Measurements from ENCODE around the gene MN1. TPM values are rescaled to one million over a fixed set of nuclear protein-coding genes. Genes with fewer than 3 reads are reported as not detected.

The MN1 gene
- total RNA-seq, 1 donor = 0.86 TPM

GRCh38 chr22:27808451-27809225 is 7.1 kb upstream of the MN1 start:
- TF ChIP-seq, protein P1, sequence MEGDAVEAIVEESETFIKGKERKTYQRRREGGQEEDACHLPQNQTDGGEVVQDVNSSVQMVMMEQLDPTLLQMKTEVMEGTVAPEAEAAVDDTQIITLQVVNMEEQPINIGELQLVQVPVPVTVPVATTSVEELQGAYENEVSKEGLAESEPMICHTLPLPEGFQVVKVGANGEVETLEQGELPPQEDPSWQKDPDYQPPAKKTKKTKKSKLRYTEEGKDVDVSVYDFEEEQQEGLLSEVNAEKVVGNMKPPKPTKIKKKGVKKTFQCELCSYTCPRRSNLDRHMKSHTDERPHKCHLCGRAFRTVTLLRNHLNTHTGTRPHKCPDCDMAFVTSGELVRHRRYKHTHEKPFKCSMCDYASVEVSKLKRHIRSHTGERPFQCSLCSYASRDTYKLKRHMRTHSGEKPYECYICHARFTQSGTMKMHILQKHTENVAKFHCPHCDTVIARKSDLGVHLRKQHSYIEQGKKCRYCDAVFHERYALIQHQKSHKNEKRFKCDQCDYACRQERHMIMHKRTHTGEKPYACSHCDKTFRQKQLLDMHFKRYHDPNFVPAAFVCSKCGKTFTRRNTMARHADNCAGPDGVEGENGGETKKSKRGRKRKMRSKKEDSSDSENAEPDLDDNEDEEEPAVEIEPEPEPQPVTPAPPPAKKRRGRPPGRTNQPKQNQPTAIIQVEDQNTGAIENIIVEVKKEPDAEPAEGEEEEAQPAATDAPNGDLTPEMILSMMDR (IDR thresholded peaks at IDR 0.05; ENCODE audit: insufficient read depth, low read depth, low read length) = no peak
- DNase-seq (ENCODE audit: low read depth) = no peak
- H3K4me3 ChIP-seq (ENCODE audit: low read depth, low read length) = no peak overlapping the region

DNA sequence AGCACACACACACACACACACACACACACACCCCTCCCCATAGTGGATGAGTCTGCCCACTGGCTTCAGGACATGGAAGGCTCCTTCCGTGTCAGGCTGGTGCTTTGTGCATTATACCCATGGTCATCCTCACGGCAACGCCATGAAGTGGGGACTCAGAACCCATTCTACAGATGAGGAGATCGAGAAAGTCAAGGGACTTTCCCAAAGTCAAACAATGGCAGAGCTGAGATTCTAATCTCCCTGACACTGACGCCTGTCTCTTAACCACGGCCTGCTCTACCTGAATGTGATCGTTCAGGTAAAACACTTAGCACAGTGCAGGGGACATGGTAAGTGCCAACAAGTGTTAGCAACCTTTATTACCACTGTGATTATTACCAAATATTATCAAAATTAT is 4.3 kb upstream of the MN1 start:
- DNase-seq (ENCODE audit: low read depth) = no peak
- H3K4me3 ChIP-seq (ENCODE audit: low read depth, low read length) = no peak overlapping the region
- TF ChIP-seq, protein P1 (IDR thresholded peaks at IDR 0.05; ENCODE audit: insufficient read depth, low read depth, low read length) = no peak

DNA sequence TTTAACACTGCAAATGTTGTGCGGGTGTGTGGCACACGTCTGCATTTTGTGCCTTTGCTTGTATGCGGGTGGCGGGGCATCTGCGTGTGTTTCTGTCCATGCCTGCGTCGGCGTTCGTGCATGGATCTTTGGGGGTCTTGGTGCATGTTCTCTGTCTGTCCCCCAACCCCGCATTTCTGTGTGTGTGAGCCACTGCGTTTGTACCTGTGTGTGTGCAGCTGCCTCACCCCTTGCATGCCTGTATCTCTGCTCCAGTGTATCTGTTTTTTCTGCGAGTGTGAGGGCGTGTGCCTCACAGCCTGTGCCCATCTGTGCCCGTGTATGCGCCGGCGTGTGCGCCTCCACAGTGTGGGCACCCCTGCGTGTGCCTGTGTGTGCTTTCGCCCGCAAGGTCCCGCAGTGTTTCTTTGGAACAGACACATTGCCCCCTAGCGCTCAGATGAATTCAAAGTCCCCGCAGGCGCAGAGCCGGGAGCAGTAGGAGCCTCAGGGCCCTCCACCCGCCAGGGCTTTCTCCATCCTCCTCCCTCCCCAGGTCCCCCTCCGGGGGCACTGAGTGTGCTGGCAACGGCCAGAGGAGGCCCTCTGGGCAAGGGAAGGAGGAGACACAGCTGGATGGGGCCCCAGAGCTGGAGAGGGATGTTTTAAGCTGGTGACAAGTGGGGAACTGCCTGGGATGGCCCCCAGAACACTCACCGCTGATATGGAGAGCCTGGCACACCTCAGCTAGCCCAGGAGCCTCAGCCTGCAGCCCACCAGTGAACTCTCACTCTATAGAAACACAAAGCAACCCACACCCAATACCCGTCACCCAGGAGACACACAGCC is 3.1 kb upstream of the MN1 start:
- DNase-seq (ENCODE audit: low read depth) = peak; percentile 69
- TF ChIP-seq, protein P1 (IDR thresholded peaks at IDR 0.05; ENCODE audit: insufficient read depth, low read depth, low read length) = peak; percentile 74
- H3K4me3 ChIP-seq (ENCODE audit: low read depth, low read length) = no peak overlapping the region

- no peak for DNase-seq (ENCODE audit: low read depth)
- TF ChIP-seq, protein P1 (IDR thresholded peaks at IDR 0.05; ENCODE audit: insufficient read depth, low read depth, low read length) = no peak
- H3K4me3 ChIP-seq (ENCODE audit: low read depth, low read length) = no peak overlapping the region
Observed at GRCh38 chr22:27803841-27804415, 2.4 kb upstream of the MN1 start.

- peak; percentile 3 for DNase-seq (ENCODE audit: low read depth)
- TF ChIP-seq, protein P1 (IDR thresholded peaks at IDR 0.05; ENCODE audit: insufficient read depth, low read depth, low read length) = no peak
- H3K4me3 ChIP-seq (ENCODE audit: low read depth, low read length) = peak overlapping the region; percentile 76
Observed at GRCh38 chr22:27802346-27803073, 954 bp upstream of the MN1 start.

DNA sequence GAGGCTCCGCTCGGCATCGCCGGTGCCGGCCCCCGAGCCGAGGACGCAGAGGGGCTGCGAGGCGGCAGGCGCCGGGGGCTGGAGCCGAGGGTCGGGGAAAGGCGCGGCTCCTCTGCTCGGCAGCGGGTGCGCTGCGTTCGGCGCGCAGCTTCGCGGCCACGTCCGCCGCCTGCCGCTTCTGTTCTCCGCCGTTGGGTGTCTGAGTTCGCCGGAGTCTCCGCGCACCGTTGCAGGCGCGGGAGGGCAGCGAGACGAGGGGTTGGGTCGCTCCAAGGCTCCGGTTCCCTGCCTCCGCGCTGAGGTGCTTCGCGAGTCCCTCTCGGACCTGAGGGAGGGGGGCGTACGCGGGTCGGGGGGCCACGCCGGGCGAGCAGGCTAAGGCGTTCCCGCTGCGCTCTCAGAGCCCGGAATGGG is 347 bp downstream of the MN1 start:
- TF ChIP-seq, protein P1 (IDR thresholded peaks at IDR 0.05; ENCODE audit: insufficient read depth, low read depth, low read length) = no peak
- DNase-seq (ENCODE audit: low read depth) = peak; percentile 45
- peak overlapping the region; percentile 76 for H3K4me3 ChIP-seq (ENCODE audit: low read depth, low read length)

Measured in fibroblast of villous mesenchyme (primary cell).